Measurements from ENCODE around the gene NPFFR1. TPM values are rescaled to one million over a fixed set of nuclear protein-coding genes. Genes with fewer than 3 reads are reported as not detected.

The NPFFR1 gene
- total RNA-seq, 4 donors from 2014 or later, result 0.19 to 0.32 TPM; not detected in 2

- WGBS, 2 donors, result 70 to 78% methylated on average over 4 to 6 of the region's 9 CpGs
- no peak for DNase-seq
- H3K27me3 ChIP-seq, result no peaks in the 10 kb centered on the region
- peaks cover 15 to 35% (median 15%) of the 10 kb centered on the region in 3 donors for H3K4me1 ChIP-seq
- TF ChIP-seq POLR2A (IDR thresholded peaks at IDR 0.05), result no peak
- TF ChIP-seq CTCF (IDR thresholded peaks at IDR 0.05), result no peak
- no peaks in the 10 kb centered on the region for H3K9me3 ChIP-seq
- no peak overlapping the region for H3K4me3 ChIP-seq
- intact Hi-C loops (cut with DNase I), result no loop called here
- H3K36me3 ChIP-seq, result no peaks in the 10 kb centered on the region
- H3K27ac ChIP-seq, result no peak overlapping the region
These were observed 46.9 kb upstream of the NPFFR1 start for GRCh38 chr10:70330671-70331070.

DNA sequence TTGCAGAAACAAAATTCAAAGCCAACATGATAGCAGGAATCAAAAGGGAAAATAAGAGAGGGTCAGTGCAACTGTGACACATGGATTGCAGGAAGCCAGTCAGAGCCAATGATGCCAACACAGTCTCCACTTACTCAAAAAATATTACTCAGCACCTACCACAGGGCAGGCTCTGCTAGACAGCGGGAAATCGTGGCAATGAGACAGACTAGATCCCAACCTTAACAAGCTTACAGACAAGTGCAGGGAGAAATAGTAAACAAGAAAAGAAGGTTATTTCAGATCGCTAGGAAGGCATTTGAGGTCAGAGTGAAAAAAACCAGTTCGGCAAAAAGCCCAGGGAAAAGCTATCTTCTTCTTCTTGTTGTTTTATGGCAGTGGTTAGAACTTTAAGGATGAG is 45.2 kb upstream of the NPFFR1 start:
- no peak for TF ChIP-seq CTCF (IDR thresholded peaks at IDR 0.05)
- no peak for TF ChIP-seq POLR2A (IDR thresholded peaks at IDR 0.05)
- Histone ChIP-seq H3K4me1 (peaks cover 15 to 52% (median 19%) of the 10 kb centered on the region in 3 donors), H3K4me3 (no peak overlapping the region), H3K27ac (no peak overlapping the region), H3K27me3 (no peaks in the 10 kb centered on the region), H3K9me3 (no peaks in the 10 kb centered on the region), H3K36me3 (no peaks in the 10 kb centered on the region)
- intact Hi-C loops (cut with DNase I), result no loop called here
- WGBS, 2 donors, result 67 to 71% methylated on average over 4 of the region's 4 CpGs
- no peak for DNase-seq

- no peaks in the 10 kb centered on the region for H3K27me3 ChIP-seq
- DNase-seq, result no peak
- H3K36me3 ChIP-seq, result no peaks in the 10 kb centered on the region
- peaks cover 15 to 62% (median 19%) of the 10 kb centered on the region in 3 donors for H3K4me1 ChIP-seq
- no peak overlapping the region for H3K27ac ChIP-seq
- no peak overlapping the region for H3K4me3 ChIP-seq
- no peaks in the 10 kb centered on the region for H3K9me3 ChIP-seq
- intact Hi-C loops (cut with DNase I), result no loop called here
- WGBS, 2 donors, result 86 to 94% methylated on average over 4 of the region's 4 CpGs
- TF ChIP-seq CTCF (IDR thresholded peaks at IDR 0.05) (no peak), POLR2A (IDR thresholded peaks at IDR 0.05) (no peak)
These were observed 44.2 kb upstream of the NPFFR1 start for GRCh38 chr10:70328018-70328417.

DNA sequence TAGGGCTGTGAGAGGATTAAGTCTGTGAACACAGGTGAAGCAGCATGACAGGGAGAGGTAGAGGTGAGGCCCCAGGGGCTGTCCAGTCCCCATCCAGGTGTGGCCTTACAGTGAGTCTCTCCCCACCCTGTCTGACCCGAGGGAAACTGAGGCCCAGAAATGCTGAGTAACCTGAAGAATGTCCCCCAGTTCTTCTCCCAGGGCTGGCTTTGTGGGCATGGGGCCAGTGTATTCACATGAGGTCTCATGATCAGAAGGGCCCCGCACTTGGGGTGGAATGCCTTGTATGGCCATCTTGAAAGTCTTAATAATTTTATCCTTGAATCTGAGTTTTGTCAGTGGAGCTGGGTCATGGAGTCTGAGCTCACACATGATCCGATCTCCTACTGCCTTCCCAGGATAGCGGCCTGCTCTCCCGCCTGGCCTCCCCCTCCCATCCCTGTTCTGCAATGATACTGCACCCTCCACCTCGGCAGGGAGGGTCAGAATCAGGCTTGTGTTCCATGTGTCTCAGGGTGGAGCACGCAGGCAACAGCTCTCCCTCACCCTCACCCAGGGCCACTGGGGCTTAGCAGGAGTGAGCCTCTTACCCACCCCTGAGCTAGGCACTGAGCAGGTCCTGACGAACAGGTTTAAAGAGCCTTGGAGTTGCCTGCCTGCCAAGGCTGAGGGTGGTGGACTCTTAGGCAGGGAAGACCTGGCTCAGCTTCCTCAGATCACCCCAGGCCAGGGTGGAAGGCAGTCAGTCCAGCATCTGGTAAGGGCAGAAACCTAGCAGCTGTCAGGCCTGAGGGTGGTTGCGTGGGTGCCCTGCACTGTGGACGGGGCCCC is 41.4 kb upstream of the NPFFR1 start:
- peaks cover 0 to 36% (median 4%) of the 10 kb centered on the region in 3 donors for H3K4me1 ChIP-seq
- H3K36me3 ChIP-seq, result no peaks in the 10 kb centered on the region
- H3K27me3 ChIP-seq, result no peaks in the 10 kb centered on the region
- H3K9me3 ChIP-seq, result no peaks in the 10 kb centered on the region
- no peak for TF ChIP-seq POLR2A (IDR thresholded peaks at IDR 0.05)
- no peak for TF ChIP-seq CTCF (IDR thresholded peaks at IDR 0.05)
- H3K27ac ChIP-seq, result peak overlapping the region in 3 of 4 donors; percentile 37 to 73 (median 56)
- 76 to 87% methylated on average over 3 to 4 of the region's 10 CpGs for WGBS, 2 donors
- intact Hi-C loops (cut with DNase I), result no loop called here
- no peak for DNase-seq
- H3K4me3 ChIP-seq, result no peak overlapping the region

- H3K27ac ChIP-seq, result peak overlapping the region in 1 of 4 donors; percentile 73
- intact Hi-C loops (cut with DNase I), result no loop called here
- 69 to 74% methylated on average over 3 of the region's 11 CpGs for WGBS, 2 donors
- DNase-seq, result no peak
- H3K4me1 ChIP-seq, result peaks cover 0 to 36% (median 4%) of the 10 kb centered on the region in 3 donors
- H3K4me3 ChIP-seq, result no peak overlapping the region
- H3K9me3 ChIP-seq, result no peaks in the 10 kb centered on the region
- H3K36me3 ChIP-seq, result no peaks in the 10 kb centered on the region
- TF ChIP-seq POLR2A (IDR thresholded peaks at IDR 0.05), result no peak
- TF ChIP-seq CTCF (IDR thresholded peaks at IDR 0.05), result no peak
- H3K27me3 ChIP-seq, result no peaks in the 10 kb centered on the region
These were observed 40.6 kb upstream of the NPFFR1 start for GRCh38 chr10:70324339-70324861.

Measured in esophagus squamous epithelium (tissue), 5 donors.